NCI-H446 treated with DMSO at 0.1 percent for 48 hours (cell line): ENCODE data around the gene LTF.
"Not testable (repeated sequence)": the region's sequence is repeated elsewhere in the genome, so short reads cannot be mapped to it uniquely, and the experiment has no call there.

ENCODE experiments used
- DNase-seq: peaks from one replicate; lab custom pipeline; 2025; lab: John Stamatoyannopoulos, UW

LTF gene

DNA sequence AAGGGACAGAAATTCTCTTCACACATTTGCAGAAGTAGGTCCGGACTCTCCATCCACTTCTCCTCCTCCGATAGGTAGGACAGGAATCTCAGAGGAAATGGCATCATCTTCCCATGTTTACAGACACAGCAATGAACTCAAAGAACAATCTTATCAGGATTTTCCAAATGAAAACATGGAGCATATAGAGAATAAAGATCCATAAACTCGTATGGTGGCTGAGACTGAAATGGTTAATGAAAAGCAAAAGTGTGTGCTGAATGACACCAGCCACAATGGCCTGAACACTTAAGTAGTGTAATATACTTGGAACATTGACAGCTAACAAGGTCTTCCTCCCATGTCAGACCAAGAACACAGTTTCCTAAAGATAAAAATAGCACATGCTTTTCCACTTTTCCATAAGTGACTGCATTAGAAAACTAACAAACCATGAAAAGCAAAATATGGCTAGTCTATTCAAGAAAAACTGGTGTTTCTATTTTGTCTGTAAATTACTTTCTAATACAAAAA is 51.9 kb downstream of the LTF start:
- DNase-seq, result no peak

DNA sequence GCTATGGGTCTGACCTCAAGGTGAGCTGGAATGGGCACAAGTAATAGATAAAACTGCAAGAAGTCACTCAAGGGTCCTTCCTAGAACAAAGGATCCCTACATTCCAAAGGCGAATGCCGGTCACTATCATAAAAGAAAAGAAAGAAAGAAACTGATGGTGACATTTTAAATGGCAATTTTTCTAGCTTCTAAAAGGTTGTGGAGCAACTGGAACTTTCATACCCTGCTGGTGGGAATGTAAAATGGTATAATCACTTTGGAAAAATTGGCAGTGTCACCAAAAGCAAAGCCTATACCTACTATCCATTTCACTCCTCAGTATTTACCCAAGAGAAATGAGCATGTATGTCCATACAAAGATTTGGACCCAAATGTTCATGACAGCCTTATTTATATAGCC is 53.4 kb downstream of the LTF start:
- DNase-seq, result no peak

DNA sequence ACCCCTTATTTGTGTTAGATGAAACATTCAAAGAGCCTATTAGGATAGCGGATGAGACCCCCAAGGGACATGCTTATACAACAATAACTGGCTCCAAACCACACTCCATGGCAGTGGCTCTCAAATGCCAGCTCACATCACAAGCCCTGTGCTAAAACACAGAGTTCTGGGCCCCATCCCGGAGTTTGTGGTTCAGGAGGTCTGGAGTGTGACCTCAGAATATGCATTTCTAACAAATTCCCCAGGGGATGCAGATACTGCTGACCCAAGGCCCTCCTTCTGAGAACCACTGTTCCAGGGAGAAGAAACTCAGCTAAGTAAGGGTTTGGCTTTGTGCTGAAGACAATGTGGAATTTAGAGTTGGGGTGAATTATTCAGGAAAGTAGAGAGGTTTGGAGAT is 54.0 kb downstream of the LTF start:
- DNase-seq, result no peak

DNA sequence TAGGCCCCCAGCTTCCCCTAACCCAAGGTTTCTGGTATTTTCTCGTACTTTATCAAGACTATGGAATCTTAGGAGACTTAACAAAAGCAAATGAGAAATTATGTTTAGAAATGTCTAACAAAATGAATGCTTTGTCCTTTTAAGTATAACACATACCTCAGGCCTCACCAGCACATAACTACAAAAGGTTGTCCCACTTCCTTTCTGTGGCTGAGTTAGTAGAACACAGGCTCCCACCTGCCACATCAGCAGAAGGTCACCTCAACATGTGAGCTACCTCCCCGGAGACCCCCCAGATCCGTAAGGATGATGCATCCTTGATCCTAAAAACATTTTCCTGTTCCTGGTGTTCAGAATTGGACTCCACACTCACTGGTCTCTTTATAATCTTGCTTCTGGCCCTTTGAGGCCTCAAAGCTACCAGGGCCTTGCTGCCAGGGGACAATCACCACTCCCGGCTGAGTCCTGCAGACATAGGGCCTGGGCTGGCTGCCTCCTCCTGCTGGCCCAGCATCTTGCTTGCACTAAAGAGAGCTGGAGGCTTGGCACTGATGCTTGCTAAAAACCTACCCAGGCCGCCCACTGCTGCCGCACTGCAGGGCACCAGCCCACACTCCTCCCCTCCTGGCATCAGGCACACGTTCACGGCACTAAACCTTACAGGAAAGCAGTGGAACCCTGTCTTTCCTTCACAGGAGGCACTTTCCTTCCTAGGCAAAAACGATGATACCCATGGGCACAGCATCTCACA is 54.8 kb downstream of the LTF start:
- DNase-seq, result no peak

DNA sequence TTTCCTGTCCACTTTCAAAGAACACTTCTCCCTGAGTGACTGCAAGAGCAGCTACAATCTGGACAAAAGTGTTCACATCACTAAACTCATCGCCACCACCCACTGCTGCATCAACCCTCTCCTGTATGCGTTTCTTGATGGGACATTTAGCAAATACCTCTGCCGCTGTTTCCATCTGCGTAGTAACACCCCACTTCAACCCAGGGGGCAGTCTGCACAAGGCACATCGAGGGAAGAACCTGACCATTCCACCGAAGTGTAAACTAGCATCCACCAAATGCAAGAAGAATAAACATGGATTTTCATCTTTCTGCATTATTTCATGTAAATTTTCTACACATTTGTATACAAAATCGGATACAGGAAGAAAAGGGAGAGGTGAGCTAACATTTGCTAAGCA is 55.9 kb downstream of the LTF start:
- DNase-seq, result no peak

DNA sequence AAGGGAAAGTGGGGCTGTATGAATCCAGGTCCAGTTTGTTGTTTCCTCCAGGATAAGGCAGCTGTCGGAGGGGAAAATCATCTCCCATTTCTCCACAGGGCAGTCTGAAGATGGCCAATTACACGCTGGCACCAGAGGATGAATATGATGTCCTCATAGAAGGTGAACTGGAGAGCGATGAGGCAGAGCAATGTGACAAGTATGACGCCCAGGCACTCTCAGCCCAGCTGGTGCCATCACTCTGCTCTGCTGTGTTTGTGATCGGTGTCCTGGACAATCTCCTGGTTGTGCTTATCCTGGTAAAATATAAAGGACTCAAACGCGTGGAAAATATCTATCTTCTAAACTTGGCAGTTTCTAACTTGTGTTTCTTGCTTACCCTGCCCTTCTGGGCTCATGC is 56.7 kb downstream of the LTF start:
- DNase-seq, result no peak

DNA sequence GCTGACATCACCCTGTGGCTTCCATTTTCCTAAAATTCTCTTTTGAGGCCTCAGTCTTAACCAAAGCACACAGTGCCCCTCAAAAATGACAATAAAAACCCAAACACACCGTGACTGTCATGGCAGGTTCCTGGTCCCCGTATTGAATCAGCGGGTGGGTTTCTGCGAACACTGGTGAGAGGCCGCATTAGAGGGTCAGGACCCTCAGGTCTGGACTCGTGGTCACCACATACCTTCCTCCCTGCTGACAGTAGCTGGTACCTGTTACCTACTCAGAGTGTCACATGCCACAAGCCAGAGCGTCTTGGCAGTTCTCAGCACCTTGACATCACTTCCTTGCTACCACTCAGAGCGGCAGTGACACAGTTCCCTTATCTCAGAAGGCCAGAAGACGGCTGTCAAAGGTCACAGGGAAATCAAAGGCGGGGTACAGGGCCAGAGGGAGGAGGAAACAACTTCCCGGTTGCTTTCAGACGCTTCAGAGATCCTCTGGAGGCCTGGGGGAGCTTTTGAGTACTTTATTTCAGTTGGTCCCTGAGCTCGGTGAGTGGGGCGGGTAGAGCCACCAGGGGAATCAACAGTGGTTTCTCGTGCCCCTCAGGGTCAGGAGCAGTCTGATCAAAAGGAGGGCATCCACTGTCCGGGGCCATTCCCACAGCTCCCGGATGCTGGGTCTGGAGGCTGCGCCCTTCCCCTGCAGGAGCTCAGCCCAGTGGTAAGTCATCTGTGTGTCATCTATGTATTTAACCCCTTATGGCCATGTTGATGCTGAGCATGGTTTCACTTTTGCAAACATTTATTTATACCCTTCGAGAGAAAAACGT is 57.7 kb downstream of the LTF start, which contains the start of the genes CCR5AS and CCRL2:
Gene CCR5AS, minus strand, starts transcription at position 279 of the 824 bp plus-strand sequence.
Gene CCRL2, plus strand, starts transcription at position 472 of the 824 bp plus-strand sequence. CDS start 821 bp downstream, outside the sequence.
- no peak for DNase-seq

DNA sequence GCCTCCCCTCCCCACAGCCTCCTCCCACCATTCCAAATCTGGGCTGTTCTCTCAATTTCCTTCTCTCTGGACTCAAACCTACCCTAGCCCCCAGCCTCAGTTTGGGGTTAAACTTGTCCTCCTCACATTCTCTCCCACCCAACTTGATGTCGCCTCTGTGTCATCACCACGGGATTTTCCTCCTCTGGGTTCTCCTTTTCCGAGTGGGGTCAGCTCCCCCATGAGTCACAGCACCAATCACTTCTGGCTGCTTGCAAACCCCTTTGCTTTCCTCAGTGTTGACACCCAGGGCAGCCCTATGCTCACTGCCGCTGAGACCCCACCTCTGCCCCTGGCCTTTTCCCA is 58.3 kb downstream of the LTF start:
- DNase-seq, result no peak

DNA sequence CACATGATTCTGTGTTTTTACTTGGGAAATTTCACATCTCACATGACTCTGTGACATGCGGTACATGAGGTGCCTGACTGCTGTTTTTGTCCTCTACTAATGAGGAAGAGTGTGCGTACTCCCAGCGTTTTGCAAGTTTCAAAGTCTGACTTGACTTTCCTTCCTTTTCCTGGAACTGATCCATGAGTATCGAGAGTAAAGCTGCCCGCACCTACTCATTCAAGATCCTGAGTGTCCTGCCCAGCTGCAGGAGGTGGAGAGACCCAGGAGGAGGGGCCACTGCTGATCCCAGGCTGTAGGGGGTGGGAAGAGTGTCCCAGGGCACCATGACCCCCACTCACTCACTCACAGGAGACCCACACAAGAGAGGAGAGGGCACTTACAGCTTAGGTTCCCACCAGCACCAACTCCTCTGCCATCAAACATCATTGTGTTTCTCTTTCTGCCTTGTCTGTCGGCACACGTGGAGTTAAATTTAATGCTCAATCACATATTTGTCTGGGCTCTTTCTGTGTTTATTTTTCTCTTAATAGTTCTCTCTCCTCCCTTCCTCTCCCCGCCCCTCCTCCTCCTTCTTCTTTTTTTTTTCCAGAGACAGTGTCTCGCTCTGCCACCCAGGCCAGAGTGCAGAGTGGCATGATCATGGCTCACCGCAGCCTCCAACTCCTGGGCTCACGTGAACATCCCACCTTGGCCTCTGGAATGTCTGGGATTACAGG is 59.2 kb downstream of the LTF start:
- no peak for DNase-seq

DNA sequence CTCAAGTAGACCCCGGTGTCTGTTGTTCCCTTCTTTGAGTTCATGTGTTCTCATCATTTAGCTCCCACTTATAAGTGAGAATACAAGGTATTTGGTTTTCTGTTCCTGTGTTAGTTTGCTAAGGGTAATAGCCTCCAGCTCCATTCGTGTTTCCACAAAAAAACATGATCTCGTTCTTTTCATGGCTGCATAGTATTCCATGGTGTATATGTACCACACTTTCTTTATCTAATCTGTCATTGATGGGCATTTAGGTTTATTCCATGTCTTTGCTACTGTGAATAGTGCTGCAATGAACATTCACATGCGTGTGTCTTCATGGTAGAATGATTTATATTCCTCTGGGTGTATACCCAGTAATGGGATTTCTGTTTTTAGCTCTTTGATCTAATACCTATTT is 61.8 kb downstream of the LTF start:
- not testable (repeated sequence) for DNase-seq

DNA sequence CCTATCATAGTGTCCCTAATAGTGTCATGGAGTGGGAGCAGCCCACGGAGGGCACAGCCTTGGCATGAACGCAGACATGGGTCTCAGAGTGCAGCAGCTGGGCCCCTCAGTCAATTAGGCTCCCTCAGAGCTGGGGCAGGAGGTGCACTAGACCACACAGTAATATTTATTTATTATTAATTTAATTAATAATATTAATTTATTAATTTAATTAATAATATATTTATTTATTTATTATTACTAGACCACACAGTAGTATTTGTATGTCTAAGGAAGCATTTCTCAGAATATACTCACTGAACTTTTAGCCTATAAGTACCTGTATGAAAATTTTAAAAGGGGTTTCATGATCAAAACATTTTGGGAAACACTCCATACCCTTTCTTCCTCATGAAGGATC is 63.1 kb downstream of the LTF start:
- DNase-seq, result no peak

DNA sequence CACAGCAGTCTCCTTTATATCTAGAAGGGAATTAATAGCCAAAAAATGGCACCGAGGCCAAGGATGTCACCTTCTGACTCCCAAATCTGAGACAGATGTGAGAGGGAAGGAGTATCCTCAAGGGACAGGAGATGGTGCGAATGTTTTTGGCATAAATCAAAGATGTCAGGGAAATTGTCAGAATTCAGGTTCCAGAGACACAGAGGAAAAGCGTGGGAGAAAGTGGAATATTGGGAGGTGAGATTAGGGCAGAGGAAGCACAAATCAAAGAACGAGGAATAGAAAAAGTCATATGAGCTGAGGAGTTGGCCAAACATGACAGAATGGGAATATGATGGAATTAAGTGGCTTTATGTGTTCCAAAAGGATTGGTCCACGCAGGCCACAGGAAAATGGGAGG is 63.9 kb downstream of the LTF start:
- no peak for DNase-seq

DNA sequence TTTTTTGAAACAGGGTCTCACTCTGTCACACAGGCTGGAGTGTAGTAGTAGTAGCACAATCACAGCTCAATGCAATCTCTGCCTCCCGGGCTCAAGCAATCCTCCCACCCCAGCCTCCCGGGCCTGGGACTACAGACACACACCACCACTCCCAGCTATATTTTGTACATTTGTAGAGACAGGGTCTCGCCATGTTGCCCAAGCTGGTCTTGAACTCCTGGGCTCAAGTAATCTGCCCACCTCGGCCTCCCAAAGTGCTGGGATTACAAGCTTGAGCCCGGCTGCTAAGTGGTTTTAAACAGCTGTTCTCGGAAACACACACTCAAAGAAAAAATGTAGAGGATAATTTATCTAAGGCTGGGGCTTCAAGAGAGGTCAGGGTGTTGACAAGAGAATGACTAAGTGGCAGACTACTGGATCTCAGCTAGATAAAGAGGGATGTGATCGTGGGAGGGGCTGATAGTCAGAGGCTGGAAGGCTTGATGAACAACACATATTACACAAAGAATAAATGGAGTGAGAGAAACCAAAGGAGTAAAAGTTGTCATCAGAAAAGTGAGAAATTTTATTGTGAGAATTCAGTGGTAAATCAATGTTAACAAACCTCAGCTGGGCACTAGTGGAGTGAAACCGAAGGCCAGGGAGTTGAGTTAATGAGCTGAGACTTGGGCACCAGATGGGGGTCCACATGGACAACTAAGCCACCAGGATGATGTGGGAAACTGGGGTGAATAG is 64.5 kb downstream of the LTF start:
- no peak for DNase-seq

DNA sequence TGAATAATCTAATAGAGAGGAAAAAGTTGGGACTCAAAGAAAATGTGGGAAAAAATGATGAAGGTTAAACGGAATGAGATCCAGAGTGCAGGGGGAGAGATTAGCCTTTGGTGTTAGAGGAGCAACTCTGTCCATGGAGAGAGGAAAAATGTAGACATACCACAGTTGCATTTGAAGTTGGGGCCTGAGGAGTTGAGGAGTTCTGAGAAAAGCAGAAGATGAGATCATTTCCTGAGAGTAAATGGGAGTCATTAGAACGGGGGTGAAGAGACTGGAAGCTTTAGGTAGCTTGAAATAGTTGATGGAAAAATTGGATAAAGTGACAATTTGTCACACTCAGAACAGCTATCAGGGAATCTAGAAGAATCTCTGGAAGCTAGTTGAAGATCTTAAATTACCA is 65.1 kb downstream of the LTF start:
- no peak for DNase-seq

DNA sequence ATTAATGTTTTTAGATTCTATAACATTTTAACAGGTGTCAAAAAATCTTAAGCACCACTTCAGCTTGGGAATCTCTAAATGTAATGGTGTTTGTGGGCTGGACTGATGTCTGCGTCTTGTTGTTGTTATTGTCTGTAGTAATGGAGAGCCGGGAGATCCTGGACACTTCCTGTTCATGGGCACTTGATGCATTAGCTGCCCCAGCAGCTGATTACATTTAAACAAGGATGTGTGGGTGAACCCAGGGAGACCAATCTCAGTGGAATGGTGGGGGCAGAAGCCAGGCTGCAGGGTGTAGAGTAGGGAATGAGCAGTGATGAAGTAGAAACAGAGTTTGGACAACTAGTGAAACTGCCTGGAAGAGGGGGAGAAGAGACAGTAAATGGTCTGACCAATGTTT is 65.6 kb downstream of the LTF start:
- DNase-seq, result no peak

DNA sequence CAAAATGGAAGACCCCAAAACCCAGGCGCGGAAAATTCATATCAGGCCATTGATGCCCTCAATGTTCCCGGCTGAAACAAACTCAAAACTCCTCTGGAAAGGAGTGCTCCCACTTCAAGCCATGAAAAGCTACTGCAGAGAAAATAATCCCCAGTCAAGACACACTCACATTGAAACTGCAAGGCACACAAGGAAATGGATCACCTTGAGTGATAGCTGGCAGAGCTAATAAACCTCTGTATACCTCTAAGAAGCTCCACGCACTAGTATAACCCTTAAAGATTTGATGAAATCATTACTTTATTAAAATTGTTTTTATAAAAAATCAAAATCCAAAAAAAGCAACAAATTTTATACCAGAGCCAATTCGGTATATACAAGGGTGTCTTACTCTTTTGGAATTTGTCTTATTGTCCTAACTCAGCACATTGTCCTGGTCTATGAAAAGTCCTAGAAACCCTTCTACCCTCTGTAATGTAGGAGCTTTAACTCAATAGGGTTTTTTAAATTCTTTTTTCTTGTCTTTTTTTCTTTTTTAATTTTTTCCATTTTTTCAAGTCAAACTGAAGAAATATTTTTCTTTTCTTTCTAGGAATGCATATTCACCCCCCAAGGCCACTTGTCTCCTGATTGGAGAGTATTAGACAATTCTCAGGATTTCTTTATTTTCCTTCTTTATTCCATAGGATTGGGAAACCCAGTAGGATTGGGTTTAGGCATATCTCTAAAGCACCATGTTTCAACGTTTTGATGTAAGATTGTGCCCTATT is 66.3 kb downstream of the LTF start:
- no peak for DNase-seq

DNA sequence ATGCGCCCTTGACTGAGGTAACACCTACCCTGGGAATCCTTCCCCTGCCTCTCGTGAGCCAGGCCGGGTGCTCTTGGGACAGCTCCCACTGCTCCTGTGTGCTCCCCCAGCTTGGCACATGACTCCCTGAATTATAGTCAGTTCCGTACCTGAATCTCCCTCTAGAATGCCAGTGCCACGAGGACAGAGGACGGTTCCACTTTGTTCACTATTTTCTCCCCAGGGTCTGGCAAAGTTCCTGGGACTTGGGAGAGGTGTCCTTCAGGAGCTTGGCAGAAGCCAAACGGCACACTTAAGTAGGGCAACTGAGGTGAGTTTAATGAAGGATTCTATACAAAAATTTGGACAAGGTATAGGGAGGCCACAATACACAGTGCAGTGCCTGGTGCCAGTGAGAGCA is 67.6 kb downstream of the LTF start:
- DNase-seq, result no peak

DNA sequence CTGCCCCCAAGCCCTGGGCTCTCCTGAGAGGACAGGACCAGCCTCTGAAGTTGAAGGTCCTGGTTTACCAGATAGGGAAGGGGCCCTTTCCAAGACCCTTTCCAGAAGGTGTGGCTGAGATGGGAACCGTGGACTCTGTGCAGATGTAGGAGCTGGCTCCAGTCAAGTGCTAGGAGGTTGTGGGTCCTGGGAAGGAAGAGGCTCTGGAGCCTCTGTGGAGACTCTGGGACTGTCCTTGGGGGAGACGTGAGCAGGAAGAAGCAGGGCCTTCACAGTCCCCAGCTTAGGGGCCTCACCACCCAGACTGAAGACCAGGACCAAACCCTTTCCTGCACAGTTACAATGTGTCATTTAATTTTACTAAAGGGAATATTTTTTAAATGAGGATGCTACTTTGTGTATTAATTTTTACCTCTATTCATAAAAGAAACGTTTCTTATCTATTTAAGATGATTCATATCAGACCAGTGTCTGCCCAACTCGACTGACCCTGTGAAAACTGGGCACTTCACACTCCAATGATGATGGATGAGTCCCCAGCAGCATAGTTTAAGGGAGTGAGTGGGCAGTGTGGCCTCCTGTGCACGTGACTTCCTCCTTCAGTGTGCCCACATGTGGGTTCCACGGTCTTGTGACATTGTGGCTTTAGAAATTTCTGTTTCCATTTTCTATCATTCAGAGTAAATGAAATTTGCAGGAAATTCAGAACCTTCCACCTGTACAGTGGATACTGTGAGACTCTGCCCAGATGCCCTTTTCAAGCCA is 68.8 kb downstream of the LTF start:
- no peak for DNase-seq

DNA sequence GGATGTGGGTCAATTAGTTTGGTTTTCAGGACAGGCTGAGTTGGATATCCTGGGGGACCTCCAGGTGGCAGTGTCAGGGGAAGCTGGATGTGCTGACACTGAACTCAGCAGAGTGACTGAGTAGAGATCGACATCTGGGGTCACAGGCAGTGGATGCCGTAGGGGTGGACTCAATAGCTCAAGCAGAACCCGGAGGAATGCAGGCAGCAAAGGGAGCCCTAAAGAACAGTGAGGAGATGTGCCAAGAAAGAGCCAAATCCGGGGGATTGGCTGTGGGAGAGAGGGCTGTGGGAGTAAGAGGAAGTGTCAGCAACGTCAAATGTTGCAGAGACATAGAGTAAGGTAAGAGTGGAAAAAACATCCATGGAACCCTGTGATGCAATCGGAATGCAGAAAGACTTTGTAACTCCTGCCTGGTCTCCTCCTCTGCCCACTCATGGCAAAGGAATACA is 69.5 kb downstream of the LTF start:
- DNase-seq, result no peak
